ENCODE results near the gene CDK2.
"Not testable (repeated sequence)": the region's sequence is repeated elsewhere in the genome, so short reads cannot be mapped to it uniquely, and the experiment has no call there.

DNA sequence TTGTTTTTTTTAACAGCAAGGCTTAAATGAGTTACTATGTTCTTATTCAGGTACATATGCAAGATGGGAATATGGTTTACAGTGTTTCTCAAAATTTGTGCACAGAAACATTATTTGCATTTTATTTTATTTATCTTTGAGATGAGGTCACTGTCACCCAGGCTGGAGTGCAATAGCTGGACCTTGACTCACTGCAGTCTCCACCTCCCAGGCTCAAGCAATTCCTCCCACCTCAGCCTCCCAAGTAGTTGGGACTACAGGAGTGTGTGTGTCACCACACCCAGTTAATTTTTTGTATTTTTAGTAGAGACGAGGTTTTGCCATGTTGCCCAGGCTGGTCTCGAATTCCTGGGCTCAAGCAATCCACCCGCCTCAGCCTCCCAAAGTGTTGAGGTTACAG, 47.6 kb upstream of the CDK2 start:
- not testable (repeated sequence) for TF ChIP-seq CTCF (optimal IDR thresholded peaks at IDR 0.05 in 1 of 3, IDR thresholded peaks at IDR 0.05 in 1 of 3, conservative IDR thresholded peaks at IDR 0.05 in 1 of 3; ENCODE audit: extremely low read depth in 1 of 3, insufficient read depth in 2 of 3, low read length in 3 of 3); EZH2 (IDR thresholded peaks at IDR 0.05; ENCODE audit: low read length)

Measured in keratinocyte (primary cell).